Natural killer cell treated with Interleukin-12 subunit alpha and Interleukin-12 subunit beta and Interleukin-15 and Interleukin-18, amount 100 ng/mL, for 72 hours (primary cell): ENCODE results near the gene EDARADD. TPM values are rescaled to one million over a fixed set of nuclear protein-coding genes. Genes with fewer than 3 reads are reported as not detected.

Experiments
- ATAC-seq, 2 donors: fragments of 150-1000 bp; cut with Tn5 transposase in 1 of 2; sonication (Bioruptor Pico), chemical (Tn5 transposase) in 1 of 2; 2 replicates each; pipeline ENCODE4 v1.10.0; 2021
- DNase-seq: peaks from one replicate; pipeline ENCODE4 v3.0.0; 2022; ENCODE audit warnings: low spot score
- H3K27ac Mint-ChIP-seq, 2 donors: 1 replicate in 1 of 2; 2 replicates in 1 of 2; pipeline ENCODE4 v1.8.0; 2022; ENCODE audit warnings: mixed read lengths in 2 of 2, mild to moderate bottlenecking in 1 of 2, moderate library complexity in 1 of 2
- H3K27me3 Mint-ChIP-seq, 2 donors: 1 replicate in 1 of 2; 2 replicates in 1 of 2; pipeline ENCODE4 v1.8.0; 2022; ENCODE audit warnings: mixed read lengths in 2 of 2
- H3K36me3 Mint-ChIP-seq: one replicate; pipeline ENCODE4 v1.8.0; 2022; ENCODE audit warnings: mixed read lengths
- H3K4me1 Mint-ChIP-seq, 2 donors: 1 replicate in 1 of 2; 2 replicates in 1 of 2; pipeline ENCODE4 v1.8.0; 2022; ENCODE audit warnings: low read depth in 2 of 2, mixed read lengths in 2 of 2, mild to moderate bottlenecking in 1 of 2
- H3K4me3 Mint-ChIP-seq: one replicate; pipeline ENCODE4 v1.8.0; 2022; ENCODE audit warnings: mixed read lengths
- H3K9me3 Mint-ChIP-seq: 2 replicates; pipeline ENCODE4 v1.8.0; 2022; ENCODE audit warnings: mixed read lengths
- total RNA-seq, 2 donors: library from RNA; stranded (reverse); gene quantifications; one replicate each; pipeline ENCODE4 v1.2.3, GENCODE V29; 2022

Gene EDARADD
- total RNA-seq, 2 donors from 2014 or later: 1.9 to 7.2 TPM

DNA sequence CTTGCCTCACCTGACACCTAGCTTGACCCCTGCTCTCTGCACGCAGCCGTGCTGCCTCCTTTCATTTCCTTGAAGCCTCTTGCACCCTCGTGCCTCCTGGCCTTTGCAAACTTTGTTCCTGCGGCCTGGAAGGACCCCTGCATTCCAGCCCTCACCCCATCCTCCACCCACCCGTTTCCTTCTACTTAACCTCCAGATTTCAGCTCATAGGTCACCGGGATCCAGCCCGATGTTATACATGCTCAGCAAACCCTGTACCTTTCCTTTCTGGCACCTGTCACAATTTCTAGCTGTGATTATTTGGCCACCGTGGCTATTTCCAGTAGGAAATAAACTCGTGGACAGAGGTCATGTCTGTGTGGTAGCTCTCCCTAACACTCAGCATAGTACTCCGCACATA, 4.5 kb downstream of the EDARADD start:
- DNase-seq (no peak), ATAC-seq (no peak)
- peaks cover 19 to 33% of the 10 kb centered on the region in 2 donors for H3K4me1 Mint-ChIP-seq
- H3K9me3 Mint-ChIP-seq: no peaks in the 10 kb centered on the region
- H3K36me3 Mint-ChIP-seq: no peaks in the 10 kb centered on the region
- no peak overlapping the region for H3K27ac Mint-ChIP-seq
- H3K27me3 Mint-ChIP-seq: peaks cover 0 to 10% of the 10 kb centered on the region in 2 donors
- H3K4me3 Mint-ChIP-seq: no peak overlapping the region

DNA sequence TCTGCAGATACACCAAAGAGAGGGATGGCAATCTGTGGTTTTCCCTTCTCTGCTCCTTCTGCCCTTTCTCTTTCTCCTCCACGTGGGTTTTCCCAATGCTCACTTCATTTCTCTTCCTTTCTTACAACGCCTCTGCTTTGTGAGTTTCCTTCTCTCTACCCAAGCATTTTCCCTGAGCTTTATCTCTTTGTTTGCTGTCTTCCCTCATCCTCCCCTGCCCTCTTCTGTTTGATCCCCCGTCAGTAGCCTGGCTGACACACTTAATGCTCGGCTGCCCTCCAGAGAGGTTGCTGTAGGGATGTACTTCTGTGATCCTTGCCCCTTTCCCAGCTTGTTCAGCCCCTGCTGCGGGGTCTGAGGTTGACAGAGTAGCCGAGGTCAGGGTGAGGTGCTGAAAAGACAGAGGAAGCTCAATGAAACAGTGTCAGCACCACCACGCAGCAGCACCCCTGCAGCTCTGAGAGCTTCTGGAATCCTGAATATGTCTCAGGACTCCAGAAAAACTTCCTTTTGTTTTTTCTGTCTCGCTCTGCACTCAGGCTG, 6.0 kb downstream of the EDARADD start:
- no peak for DNase-seq

DNA sequence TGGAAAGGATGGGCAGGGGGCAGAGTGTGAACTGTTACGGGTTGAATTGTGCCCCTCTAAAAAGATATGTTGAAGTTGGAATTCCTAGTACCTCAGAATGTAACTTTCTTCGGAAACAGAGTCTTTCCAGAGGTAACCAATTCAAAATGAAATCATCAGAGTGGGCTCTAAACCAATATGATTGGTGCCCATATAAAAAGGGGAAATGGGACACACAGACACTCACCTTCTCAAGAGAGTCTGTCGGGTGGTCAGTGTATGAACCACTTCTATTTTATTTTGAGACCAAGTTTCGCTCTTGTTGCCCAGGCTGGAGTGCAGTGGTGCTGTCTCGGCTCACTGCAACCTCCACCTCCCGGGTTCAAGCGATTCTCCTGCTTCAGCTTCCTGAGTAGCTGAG, 7.6 kb downstream of the EDARADD start:
- H3K27ac Mint-ChIP-seq: no peak overlapping the region
- H3K4me3 Mint-ChIP-seq: no peak overlapping the region

More for the DNA sequence above, 6.0 kb downstream of the EDARADD start:
- H3K9me3 Mint-ChIP-seq: no peaks in the 10 kb centered on the region
- H3K36me3 Mint-ChIP-seq: no peaks in the 10 kb centered on the region
- peaks cover 0 to 7% of the 10 kb centered on the region in 2 donors for H3K27me3 Mint-ChIP-seq
- H3K4me1 Mint-ChIP-seq: peaks cover 15 to 20% of the 10 kb centered on the region in 2 donors
- H3K4me3 Mint-ChIP-seq: no peak overlapping the region
- no peak overlapping the region for H3K27ac Mint-ChIP-seq
- no peak for ATAC-seq

DNA sequence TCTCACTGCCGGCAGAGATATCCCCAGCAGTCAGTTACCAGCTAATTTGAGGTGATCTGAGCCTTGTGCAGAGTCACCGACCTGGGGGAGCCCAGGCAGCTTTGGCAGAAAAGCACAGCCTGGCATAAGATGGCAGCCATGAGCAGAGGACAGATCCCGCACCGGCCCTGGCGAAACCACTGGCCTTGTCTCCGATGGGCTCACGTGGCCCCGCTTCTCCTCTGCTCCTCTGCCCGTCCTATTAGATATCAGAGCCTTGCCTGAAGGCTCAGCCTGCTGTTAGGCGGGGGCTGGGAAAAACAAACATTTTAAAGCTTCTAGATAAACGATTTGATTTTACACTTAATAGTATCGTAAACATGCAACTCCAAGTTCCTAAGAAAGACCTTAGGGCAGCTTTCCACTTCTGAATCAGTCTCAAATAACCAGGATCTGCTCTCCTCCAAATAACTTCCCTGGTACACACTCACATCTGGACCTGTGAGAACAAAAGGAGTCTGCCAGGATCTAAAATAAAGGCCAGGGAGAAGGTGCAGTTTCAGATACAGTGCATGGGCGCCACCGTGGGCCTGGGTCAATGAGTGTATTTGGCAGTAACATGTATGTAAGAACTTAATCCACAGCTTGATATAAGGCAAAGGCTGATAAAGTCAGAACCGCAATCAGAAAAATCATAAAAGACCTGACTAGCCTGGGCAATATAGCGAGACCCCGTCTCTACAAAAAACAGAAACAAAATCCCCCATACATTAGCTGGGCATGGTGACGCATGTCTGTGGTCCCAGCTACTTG, 10.0 kb downstream of the EDARADD start:
- no peak overlapping the region for H3K27ac Mint-ChIP-seq
- H3K4me3 Mint-ChIP-seq: no peak overlapping the region
- ATAC-seq: no peak
- H3K9me3 Mint-ChIP-seq: no peaks in the 10 kb centered on the region
- H3K4me1 Mint-ChIP-seq: peaks cover 7 to 11% of the 10 kb centered on the region in 2 donors
- H3K27me3 Mint-ChIP-seq: no peaks in the 10 kb centered on the region
- no peak for DNase-seq
- H3K36me3 Mint-ChIP-seq: no peaks in the 10 kb centered on the region

More for the DNA sequence above, 7.6 kb downstream of the EDARADD start:
- Mint-ChIP-seq H3K36me3 (no peaks in the 10 kb centered on the region), H3K9me3 (no peaks in the 10 kb centered on the region), H3K27me3 (no peaks in the 10 kb centered on the region), H3K4me1 (peaks cover 7 to 11% of the 10 kb centered on the region in 2 donors)
- DNase-seq (no peak), ATAC-seq (no peak)

DNA sequence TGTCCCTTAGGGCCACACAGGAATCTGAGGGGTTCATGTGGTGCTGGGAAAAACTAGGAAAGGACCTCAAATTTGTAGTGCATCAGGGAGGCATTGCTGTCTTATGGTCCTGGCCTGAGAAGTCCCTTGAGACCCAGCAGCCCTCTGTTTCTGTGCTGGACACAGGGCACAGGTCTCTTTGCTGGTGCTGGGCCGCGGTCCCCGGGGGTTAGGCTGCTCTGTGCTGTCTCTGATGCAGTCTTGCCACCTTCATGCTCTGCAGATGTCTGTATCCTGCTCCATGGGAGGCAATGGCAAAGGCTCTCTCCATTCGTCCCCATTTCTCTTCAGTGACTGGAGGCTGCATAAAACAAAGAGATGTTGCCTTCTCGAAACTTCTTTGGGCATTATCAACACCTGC, 13.0 kb downstream of the EDARADD start:
- no peaks in the 10 kb centered on the region for H3K4me1 Mint-ChIP-seq
- H3K27ac Mint-ChIP-seq: no peak overlapping the region
- no peaks in the 10 kb centered on the region for H3K9me3 Mint-ChIP-seq
- ATAC-seq (no peak), DNase-seq (no peak)
- H3K27me3 Mint-ChIP-seq: no peaks in the 10 kb centered on the region
- H3K4me3 Mint-ChIP-seq: no peak overlapping the region
- H3K36me3 Mint-ChIP-seq: no peaks in the 10 kb centered on the region

DNA sequence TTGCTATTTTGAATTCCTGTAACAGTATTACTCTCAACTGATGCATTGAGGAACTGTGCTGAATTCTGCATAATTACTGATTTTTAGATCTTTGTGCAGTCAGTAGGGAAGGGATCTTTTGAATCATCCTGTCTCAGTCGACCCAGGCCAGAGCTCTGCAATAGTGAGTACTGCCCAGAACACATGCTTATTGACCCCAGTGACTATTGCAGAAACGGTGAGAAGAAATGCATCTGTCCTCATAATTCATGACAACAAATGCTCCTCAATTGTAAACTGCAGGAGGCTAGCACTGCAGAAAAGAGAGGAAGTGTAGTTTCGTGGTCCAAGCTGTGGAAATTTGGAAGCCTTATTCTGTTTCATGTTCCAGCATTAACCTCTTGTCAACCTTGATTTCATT, 19.6 kb downstream of the EDARADD start:
- H3K36me3 Mint-ChIP-seq: no peaks in the 10 kb centered on the region
- H3K27ac Mint-ChIP-seq: no peak overlapping the region
- DNase-seq (no peak), ATAC-seq (no peak)
- H3K4me3 Mint-ChIP-seq: no peak overlapping the region
- H3K4me1 Mint-ChIP-seq: peaks cover 11 to 19% of the 10 kb centered on the region in 2 donors
- H3K27me3 Mint-ChIP-seq: peaks cover 0 to 5% of the 10 kb centered on the region in 2 donors
- no peaks in the 10 kb centered on the region for H3K9me3 Mint-ChIP-seq

DNA sequence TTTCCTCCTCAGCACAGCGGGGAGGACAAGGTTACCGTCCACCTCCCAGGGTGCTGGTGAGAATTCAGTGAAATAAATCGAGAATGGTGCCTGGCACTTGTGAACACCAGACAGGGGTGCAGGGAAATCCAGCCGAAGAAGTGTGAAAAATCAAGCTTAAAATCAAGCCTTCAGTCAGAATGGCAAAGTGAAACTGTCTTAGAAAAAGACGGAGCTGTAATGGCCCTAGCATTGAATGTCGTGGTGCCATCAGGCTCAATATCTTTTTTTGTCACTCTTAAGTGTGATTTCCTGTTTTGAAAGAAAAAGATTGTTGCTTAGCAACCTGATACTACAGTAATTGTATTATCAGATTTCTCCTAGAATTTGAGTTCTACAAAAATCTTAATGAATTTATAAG, 22.1 kb downstream of the EDARADD start:
- Mint-ChIP-seq H3K27me3 (peaks cover 0 to 5% of the 10 kb centered on the region in 2 donors), H3K4me3 (peak overlapping the region; percentile 87), H3K36me3 (no peaks in the 10 kb centered on the region), H3K9me3 (no peaks in the 10 kb centered on the region), H3K4me1 (peaks cover 20 to 25% of the 10 kb centered on the region in 2 donors), H3K27ac (peak overlapping the region; percentile 90 to 96)
- DNase-seq (peak; percentile 74), ATAC-seq (peak; percentile 88 to 90)

DNA sequence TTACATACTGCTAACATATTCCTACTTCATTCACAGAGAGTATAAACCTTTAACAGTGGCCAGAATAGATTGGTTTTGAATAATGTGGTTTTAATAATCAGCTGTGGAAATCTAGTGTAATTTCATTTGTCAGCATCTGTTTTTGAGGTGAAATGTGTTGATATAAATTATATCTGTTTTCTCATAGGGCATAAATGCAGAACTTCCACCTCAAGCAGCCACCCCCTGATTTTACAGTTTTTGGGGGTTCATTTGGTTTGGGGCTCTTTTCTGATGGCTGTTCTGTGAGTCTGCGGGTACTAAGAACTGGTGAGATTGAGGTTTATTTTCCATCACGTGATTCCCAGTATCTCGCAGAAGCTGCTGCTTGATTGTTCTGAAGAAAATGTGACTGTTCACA, 23.2 kb downstream of the EDARADD start:
- Mint-ChIP-seq H3K4me3 (no peak overlapping the region), H3K27me3 (peaks cover 0 to 2% of the 10 kb centered on the region in 2 donors), H3K27ac (no peak overlapping the region), H3K36me3 (no peaks in the 10 kb centered on the region), H3K9me3 (no peaks in the 10 kb centered on the region), H3K4me1 (peaks cover 23 to 26% of the 10 kb centered on the region in 2 donors)
- DNase-seq: no peak
- ATAC-seq: no peak

DNA sequence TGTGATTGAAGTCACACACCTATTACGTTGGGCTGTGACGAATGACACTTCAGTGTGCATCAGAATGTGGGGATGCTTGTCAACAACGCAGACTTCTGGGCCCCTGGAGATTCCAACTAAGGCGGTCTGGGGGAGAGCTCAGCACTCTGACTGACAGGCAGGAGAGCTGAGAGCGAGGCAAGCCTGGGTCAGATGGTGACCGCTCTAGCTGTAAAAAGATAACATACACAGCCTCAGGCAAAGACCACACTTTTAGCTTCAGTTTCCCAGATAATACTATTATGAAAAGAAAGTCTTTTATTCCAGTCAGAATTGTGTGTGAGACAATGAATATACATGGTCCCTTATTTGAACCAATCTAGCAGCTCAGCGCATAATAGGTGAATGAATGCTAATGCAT, 25.4 kb downstream of the EDARADD start:
- peaks cover 17 to 26% of the 10 kb centered on the region in 2 donors for H3K4me1 Mint-ChIP-seq
- no peaks in the 10 kb centered on the region for H3K27me3 Mint-ChIP-seq
- H3K9me3 Mint-ChIP-seq: no peaks in the 10 kb centered on the region
- no peak for DNase-seq
- no peak overlapping the region for H3K4me3 Mint-ChIP-seq
- no peak for ATAC-seq
- H3K36me3 Mint-ChIP-seq: no peaks in the 10 kb centered on the region
- peak overlapping the region in 1 of 2 donors; percentile 48 for H3K27ac Mint-ChIP-seq

DNA sequence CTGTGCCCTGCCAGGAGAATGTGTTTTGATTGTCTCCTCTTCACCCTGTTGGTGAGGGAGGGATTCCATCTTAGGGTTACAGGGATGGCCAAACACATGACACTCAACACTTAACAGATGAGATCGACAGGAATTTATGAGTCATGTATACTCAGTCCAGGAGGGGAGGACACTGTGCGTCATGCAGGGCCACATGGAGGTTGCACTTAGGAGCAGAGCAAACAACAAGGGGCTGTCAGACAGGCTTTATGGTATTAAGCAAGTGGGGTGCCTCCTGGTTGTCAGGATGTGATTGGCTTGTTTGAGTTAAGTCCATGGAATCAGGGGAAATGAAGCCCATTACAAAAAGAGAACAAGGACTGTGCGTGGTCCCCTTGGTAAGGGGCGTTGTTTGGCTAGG, 26.9 kb downstream of the EDARADD start:
- no peaks in the 10 kb centered on the region for H3K27me3 Mint-ChIP-seq
- H3K4me1 Mint-ChIP-seq: peaks cover 19 to 29% of the 10 kb centered on the region in 2 donors
- ATAC-seq: peak in 1 of 2 donors; percentile 46
- H3K4me3 Mint-ChIP-seq: no peak overlapping the region
- DNase-seq: no peak
- H3K27ac Mint-ChIP-seq: no peak overlapping the region
- no peaks in the 10 kb centered on the region for H3K36me3 Mint-ChIP-seq
- H3K9me3 Mint-ChIP-seq: no peaks in the 10 kb centered on the region

DNA sequence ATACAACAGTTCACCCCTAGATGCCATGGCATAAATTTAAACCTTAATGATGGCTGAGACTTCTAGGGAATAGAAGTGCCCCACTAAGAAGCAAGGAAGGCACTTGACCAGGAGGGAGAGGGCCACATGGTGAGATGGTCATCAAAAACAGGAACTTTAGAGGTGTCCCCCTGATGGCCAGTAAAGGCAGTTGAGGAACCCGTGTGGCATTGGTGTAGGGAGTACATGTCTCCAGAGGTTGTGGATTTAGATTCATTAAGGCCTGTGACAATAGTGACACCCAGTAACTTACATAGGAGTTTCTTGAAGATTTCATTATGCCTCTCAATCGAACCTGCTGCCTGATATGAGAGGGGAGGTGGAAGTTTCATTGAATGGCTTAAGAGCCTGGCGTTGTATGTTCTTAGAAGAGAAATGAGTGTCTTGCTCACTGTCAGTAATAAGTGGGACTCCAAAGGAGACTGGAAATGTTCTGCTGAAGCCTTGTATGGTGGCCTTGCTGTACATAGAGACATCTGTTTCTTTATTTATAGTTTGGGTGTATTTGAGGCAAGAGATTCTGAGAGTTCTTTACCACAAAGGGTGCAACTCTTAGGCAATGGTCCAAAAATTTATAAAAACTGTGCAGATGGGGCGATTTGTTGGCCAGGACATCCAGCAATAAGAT, 27.9 kb downstream of the EDARADD start:
- H3K4me3 Mint-ChIP-seq: no peak overlapping the region
- H3K36me3 Mint-ChIP-seq: no peaks in the 10 kb centered on the region
- no peaks in the 10 kb centered on the region for H3K27me3 Mint-ChIP-seq
- H3K9me3 Mint-ChIP-seq: no peaks in the 10 kb centered on the region
- ATAC-seq: no peak
- no peak for DNase-seq
- no peak overlapping the region for H3K27ac Mint-ChIP-seq
- H3K4me1 Mint-ChIP-seq: peaks cover 14 to 22% of the 10 kb centered on the region in 2 donors

DNA sequence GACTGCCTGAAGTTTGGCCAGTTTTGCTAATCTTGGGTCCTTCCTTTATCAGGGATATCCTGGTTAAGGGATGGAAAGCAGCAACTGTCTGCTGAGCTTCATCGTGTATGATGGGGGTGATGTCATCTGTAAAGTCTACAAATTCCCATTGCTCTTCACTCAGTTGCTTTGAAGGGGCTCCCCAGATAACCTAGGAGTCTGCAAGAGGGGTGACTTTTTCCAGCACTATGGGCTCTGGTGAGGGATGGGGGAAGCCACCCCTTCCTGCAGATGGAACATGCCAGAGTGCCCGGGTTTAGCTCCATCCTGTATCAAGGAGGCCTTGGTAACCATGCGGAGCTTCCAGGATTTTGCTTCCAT, 28.4 kb downstream of the EDARADD start:
- Mint-ChIP-seq H3K27ac (no peak overlapping the region), H3K4me1 (peaks cover 12 to 22% of the 10 kb centered on the region in 2 donors), H3K4me3 (no peak overlapping the region), H3K27me3 (no peaks in the 10 kb centered on the region), H3K36me3 (no peaks in the 10 kb centered on the region), H3K9me3 (no peaks in the 10 kb centered on the region)
- ATAC-seq: no peak
- no peak for DNase-seq

DNA sequence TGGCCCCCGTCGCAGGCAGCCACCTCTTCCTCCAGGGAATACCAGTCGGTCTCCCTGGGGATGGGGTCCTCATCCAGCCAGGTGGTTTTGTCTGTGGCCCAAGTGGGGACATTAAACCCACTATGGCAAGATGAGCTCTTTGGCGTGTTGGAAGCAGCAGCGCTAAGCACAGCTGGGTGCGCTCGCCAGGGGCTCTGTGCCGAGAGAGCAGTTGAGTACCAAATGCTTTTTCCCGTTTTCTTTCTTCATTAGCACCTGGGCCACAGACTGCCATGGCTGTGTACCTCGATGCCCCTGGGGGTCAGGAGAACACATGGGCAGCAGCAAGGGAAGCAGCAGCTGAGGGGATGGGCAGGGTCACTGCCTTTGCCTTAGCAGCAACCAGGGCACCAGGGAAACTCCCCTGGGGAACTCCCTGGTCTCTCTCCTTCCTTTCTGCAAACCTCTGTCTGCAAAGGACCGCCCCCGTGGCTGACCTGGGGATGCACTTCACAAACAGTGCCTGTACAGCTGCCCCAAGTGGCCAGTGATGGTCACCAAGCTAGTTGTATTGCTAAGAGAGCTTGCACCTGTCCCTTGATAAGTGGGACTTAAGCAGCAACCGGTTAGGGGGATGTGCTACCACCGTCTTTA, 31.1 kb downstream of the EDARADD start:
- Mint-ChIP-seq H3K4me3 (peak overlapping the region; percentile 4), H3K27ac (no peak overlapping the region), H3K27me3 (no peaks in the 10 kb centered on the region), H3K4me1 (peaks cover 12 to 22% of the 10 kb centered on the region in 2 donors), H3K36me3 (no peaks in the 10 kb centered on the region), H3K9me3 (no peaks in the 10 kb centered on the region)
- ATAC-seq: peak; percentile 85 to 92
- peak; percentile 73 for DNase-seq

DNA sequence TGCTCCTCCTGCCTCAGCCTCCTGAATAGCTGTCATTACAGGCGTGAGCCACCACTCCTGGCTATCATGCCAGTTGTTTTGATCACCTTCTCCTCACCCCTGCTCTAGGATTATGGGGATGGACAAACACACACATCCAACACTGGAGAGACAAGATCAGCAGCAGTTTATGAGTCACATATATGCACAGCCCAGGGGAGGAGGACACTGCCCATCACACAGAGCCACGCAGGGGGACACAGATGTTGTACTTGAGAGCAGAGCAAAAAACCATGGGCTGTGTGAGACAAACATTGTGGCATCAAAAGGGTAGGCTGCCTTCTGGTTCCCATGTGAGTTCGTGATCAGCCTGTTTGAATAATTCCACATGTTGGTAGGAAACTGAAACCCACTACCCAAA, 32.1 kb downstream of the EDARADD start:
- no peak for DNase-seq
- Mint-ChIP-seq H3K27me3 (no peaks in the 10 kb centered on the region), H3K27ac (no peak overlapping the region), H3K9me3 (no peaks in the 10 kb centered on the region), H3K4me3 (no peak overlapping the region), H3K36me3 (no peaks in the 10 kb centered on the region), H3K4me1 (peaks cover 6 to 13% of the 10 kb centered on the region in 2 donors)
- no peak for ATAC-seq
